Uterus (tissue), 4 donors: ENCODE measurements around the gene PLIN3. TPM values are rescaled to one million over a fixed set of nuclear protein-coding genes. Genes with fewer than 3 reads are reported as not detected.
"Not testable (repeated sequence)": the region's sequence is repeated elsewhere in the genome, so short reads cannot be mapped to it uniquely, and the experiment has no call there.

Experiments
- DNase-seq, 2 donors: peaks; one replicate each; pipeline ENCODE4 v3.0.0-alpha.2; 2019 to 2020
- H3K27ac ChIP-seq, 2 donors: fragments of 200-600 bp; sonication (generic); 1 replicate in 1 of 2; 2 replicates in 1 of 2; pipeline ENCODE4 v1.5.1; 2016 to 2018
- H3K27me3 ChIP-seq, 2 donors: fragments of 200-600 bp; sonication (generic); one replicate each; pipeline ENCODE4 v1.5.1; 2018 to 2019; ENCODE audit warnings: control low read depth in 1 of 2
- H3K36me3 ChIP-seq, 2 donors: fragments of 200-600 bp; sonication (generic); one replicate each; pipeline ENCODE4 v1.5.1; 2019; ENCODE audit warnings: control low read depth in 1 of 2
- H3K4me1 ChIP-seq, 2 donors: fragments of 200-600 bp; sonication (generic); one replicate each; pipeline ENCODE4 v1.5.1; 2018 to 2019; ENCODE audit warnings: control low read depth in 1 of 2
- H3K4me3 ChIP-seq, 2 donors: fragments of 200-600 bp; sonication (generic); 1 replicate in 1 of 2; 2 replicates in 1 of 2; pipeline ENCODE4 v1.5.1; 2018 to 2019; ENCODE audit warnings: mild to moderate bottlenecking in 1 of 2
- H3K9me3 ChIP-seq, 2 donors: fragments of 200-600 bp; sonication (generic); one replicate each; pipeline ENCODE4 v1.5.1; 2019; ENCODE audit warnings: control low read depth in 1 of 2
- CTCF ChIP-seq, 4 experiments: fragments of 200-600 bp in 2 of 4; fragments of 450-650 bp in 2 of 4; sonication (generic) in 2 of 4; IDR thresholded peaks; one replicate each; pipeline ENCODE4 v1.5.1; 2016 to 2019; ENCODE audit warnings: antibody characterized with exemption in 4 of 4, mild to moderate bottlenecking in 2 of 4, moderate library complexity in 1 of 4
- POLR2A ChIP-seq, 2 donors: fragments of 450-650 bp; IDR thresholded peaks; one replicate each; pipeline ENCODE4 v1.6.1; 2016; ENCODE audit warnings: antibody characterized with exemption in 2 of 2, mild to moderate bottlenecking in 1 of 2, moderate library complexity in 1 of 2
- intact Hi-C: fragments of 100-400 bp; cut with DNase I; formaldehyde crosslinking; loops from one replicate; pipeline ENCODE4 v1.15.1; 2023; ENCODE audit warnings: low total_unique reads
- total RNA-seq, 4 donors: library from RNA; depleted of rRNA in 3 of 4; stranded (reverse); fragments of >200 nt in 3 of 4; gene quantifications; one replicate each; pipeline versions ENCODE4 v1.1.0 to v1.2.4, GENCODE V29; 2014 to 2023
- donor health status: DM: yes; HTN: yes; CAD: no.

Gene PLIN3
- total RNA-seq, 4 donors from 2014 or later = 18.7 to 60.8 (median 27.9) TPM

- intact Hi-C loops = no loop called here
- Histone ChIP-seq H3K9me3 (no peaks in the 10 kb centered on the region), H3K4me1 (no peaks in the 10 kb centered on the region), H3K36me3 (no peaks in the 10 kb centered on the region), H3K27me3 (no peaks in the 10 kb centered on the region), H3K4me3 (peak overlapping the region; percentile 73), H3K27ac (peak overlapping the region; percentile 69 to 82)
- peak; percentile 57 to 61 for DNase-seq
- TF ChIP-seq CTCF (IDR thresholded peaks at IDR 0.05) (peak in 1 of 4 experiments; percentile 5), POLR2A (IDR thresholded peaks at IDR 0.05) (no peak)
Measured at GRCh38 chr19:4866595-4867424, 657 bp downstream of the PLIN3 start.

GRCh38 chr19:4861147-4861546 lies 6.3 kb downstream of the PLIN3 start:
- TF ChIP-seq POLR2A (IDR thresholded peaks at IDR 0.05) (no peak), CTCF (IDR thresholded peaks at IDR 0.05) (no peak)
- DNase-seq = no peak
- no peaks in the 10 kb centered on the region for H3K27me3 ChIP-seq
- no peaks in the 10 kb centered on the region for H3K36me3 ChIP-seq
- intact Hi-C loops = no loop called here
- H3K27ac ChIP-seq = no peak overlapping the region
- no peaks in the 10 kb centered on the region for H3K4me1 ChIP-seq
- no peak overlapping the region for H3K4me3 ChIP-seq
- no peaks in the 10 kb centered on the region for H3K9me3 ChIP-seq

GRCh38 chr19:4859697-4860096 lies 7.8 kb downstream of the PLIN3 start:
- no peak overlapping the region for H3K27ac ChIP-seq
- no peak overlapping the region for H3K4me3 ChIP-seq
- TF ChIP-seq POLR2A (IDR thresholded peaks at IDR 0.05) (no peak), CTCF (IDR thresholded peaks at IDR 0.05) (no peak)
- DNase-seq = no peak
- no peaks in the 10 kb centered on the region for H3K36me3 ChIP-seq
- no peaks in the 10 kb centered on the region for H3K27me3 ChIP-seq
- no peaks in the 10 kb centered on the region for H3K4me1 ChIP-seq
- H3K9me3 ChIP-seq = no peaks in the 10 kb centered on the region
- intact Hi-C loops = no loop called here

GRCh38 chr19:4856468-4856867 lies 11.0 kb downstream of the PLIN3 start:
- H3K27me3 ChIP-seq, H3K4me1 ChIP-seq, H3K4me3 ChIP-seq, H3K9me3 ChIP-seq, H3K27ac ChIP-seq, DNase-seq, H3K36me3 ChIP-seq, intact Hi-C loops: not testable (repeated sequence)

GRCh38 chr19:4853506-4853905 lies 14.0 kb downstream of the PLIN3 start:
- DNase-seq, intact Hi-C loops, H3K36me3 ChIP-seq: not testable (repeated sequence)

GRCh38 chr19:4852484-4852883 lies 15.0 kb downstream of the PLIN3 start:
- Histone ChIP-seq H3K4me1 (no peaks in the 10 kb centered on the region), H3K27ac (no peak overlapping the region), H3K4me3 (no peak overlapping the region), H3K36me3 (no peaks in the 10 kb centered on the region), H3K27me3 (no peaks in the 10 kb centered on the region), H3K9me3 (no peaks in the 10 kb centered on the region)
- TF ChIP-seq CTCF (IDR thresholded peaks at IDR 0.05) = no peak
- TF ChIP-seq POLR2A (IDR thresholded peaks at IDR 0.05) = no peak
- DNase-seq = no peak
- intact Hi-C loops = no loop called here

More at GRCh38 chr19:4853506-4853905, 14.0 kb downstream of the PLIN3 start:
- H3K4me1 ChIP-seq, H3K27ac ChIP-seq, H3K4me3 ChIP-seq, H3K27me3 ChIP-seq, H3K9me3 ChIP-seq: not testable (repeated sequence)
